Activated CD8-positive, alpha-beta T cell treated with anti-CD3 and anti-CD28 coated beads, Interleukin-2, amount 10 ng/mL, durations not matched to agents 7 days and 5 days (primary cell): ENCODE results near the gene ACOXL. TPM values are rescaled to one million over a fixed set of nuclear protein-coding genes. Genes with fewer than 3 reads are reported as not detected.

Source experiments
- ATAC-seq: fragments of 150-1000 bp; cut with Tn5 transposase; one replicate; pipeline ENCODE4 v1.10.0; 2021; ENCODE audit warnings: moderate library complexity
- CTCF ChIA-PET: fragments of 350-600 bp; sonication (Branson Sonifier 250); formaldehyde crosslinking; loops from one replicate; lab custom pipeline; 2021; ENCODE audit warnings: antibody characterized with exemption; lab: Charles Lee
- POLR2A ChIA-PET: fragments of 350-600 bp; sonication (Branson Sonifier 250); formaldehyde crosslinking; loops from one replicate; lab custom pipeline; 2021; ENCODE audit warnings: antibody characterized with exemption; lab: Charles Lee
- DNase-seq: peaks from one replicate; pipeline ENCODE4 v3.0.0-alpha.2; 2020
- H3K27ac Mint-ChIP-seq: one replicate; pipeline ENCODE4 v1.8.0; 2021; ENCODE audit warnings: mild to moderate bottlenecking, mixed read lengths
- H3K27me3 Mint-ChIP-seq: one replicate; pipeline ENCODE4 v1.8.0; 2021; ENCODE audit warnings: low read depth, mixed read lengths
- H3K36me3 Mint-ChIP-seq: one replicate; pipeline ENCODE4 v1.8.0; 2021; ENCODE audit warnings: low read depth, mixed read lengths
- H3K4me1 Mint-ChIP-seq: one replicate; pipeline ENCODE4 v1.8.0; 2021; ENCODE audit warnings: low read depth, mixed read lengths
- H3K4me3 Mint-ChIP-seq: one replicate; pipeline ENCODE4 v1.8.0; 2021; ENCODE audit warnings: mild to moderate bottlenecking, mixed read lengths
- H3K9me3 Mint-ChIP-seq: one replicate; pipeline ENCODE4 v1.8.0; 2022; ENCODE audit warnings: mixed read lengths; ENCODE audit not compliant: insufficient read depth
- total RNA-seq, 2 experiments: library from RNA; stranded (reverse); gene quantifications; one replicate each; pipeline ENCODE4 v1.2.3, GENCODE V29; 2021

The ACOXL gene
- total RNA-seq, 2 experiments from 2014 or later, result not detected

DNA sequence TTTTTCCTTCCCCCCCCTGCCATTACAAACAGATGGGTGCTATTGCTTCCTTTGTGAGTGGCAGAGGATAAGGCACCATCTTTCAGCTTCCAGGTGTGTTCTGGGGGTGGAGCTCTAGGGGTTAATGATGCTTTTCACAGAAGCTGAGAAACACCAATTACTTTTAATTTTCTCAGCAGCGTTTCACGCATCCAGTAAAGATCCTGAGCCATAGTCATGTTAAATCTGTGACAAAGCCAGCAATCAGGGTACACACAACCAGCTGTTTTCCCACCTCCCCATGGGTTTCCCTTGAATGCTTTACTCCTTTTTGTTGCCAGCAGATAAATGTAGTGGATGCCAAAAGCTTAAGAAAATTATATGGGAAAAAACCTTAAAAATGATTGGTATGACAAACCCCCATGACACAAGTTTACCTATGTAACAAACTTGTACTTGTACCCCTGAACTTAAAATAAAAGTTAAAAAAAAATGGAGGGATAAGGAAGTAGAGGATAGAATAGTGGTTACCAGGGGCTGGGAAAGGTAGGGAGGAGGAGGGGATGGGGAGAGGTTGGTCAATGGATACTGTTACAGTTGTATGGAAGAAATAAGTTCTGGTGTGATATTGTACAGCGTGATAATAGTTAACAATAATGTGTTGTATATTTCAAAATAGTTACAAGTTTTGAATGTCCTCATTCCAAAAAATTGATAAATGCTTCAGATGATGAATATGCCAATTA, 70.0 kb downstream of the ACOXL start:
- Mint-ChIP-seq H3K36me3 (no peaks in the 10 kb centered on the region), H3K4me1 (peaks cover 13% of the 10 kb centered on the region), H3K27ac (no peak overlapping the region), H3K4me3 (no peak overlapping the region), H3K9me3 (no peaks in the 10 kb centered on the region), H3K27me3 (peaks cover 40% of the 10 kb centered on the region)
- no peak for DNase-seq
- ChIA-PET CTCF (no interaction called here), POLR2A (no interaction called here)
- no peak for ATAC-seq

DNA sequence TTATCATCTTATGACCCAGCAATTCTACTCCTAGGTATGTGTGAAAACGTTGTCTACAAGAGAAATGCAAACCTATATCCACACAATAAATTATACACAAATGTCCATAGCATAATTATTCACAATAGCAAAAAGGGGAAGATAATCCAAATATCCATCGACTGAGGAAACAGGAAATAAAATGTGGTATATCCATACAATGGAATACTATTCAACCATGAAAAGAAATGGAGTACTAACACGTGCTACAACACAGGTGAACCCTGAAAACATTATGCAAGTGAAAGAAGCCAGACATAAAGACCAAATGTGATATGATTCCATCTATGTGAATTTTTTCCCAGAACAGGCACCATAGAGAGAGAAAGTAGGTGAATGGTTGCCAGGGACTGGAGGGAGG, 72.1 kb downstream of the ACOXL start:
- Mint-ChIP-seq H3K27ac (no peak overlapping the region), H3K4me1 (peaks cover 13% of the 10 kb centered on the region), H3K27me3 (peaks cover 35% of the 10 kb centered on the region), H3K36me3 (no peaks in the 10 kb centered on the region), H3K4me3 (no peak overlapping the region), H3K9me3 (no peaks in the 10 kb centered on the region)
- CTCF ChIA-PET, result no interaction called here
- DNase-seq, result no peak
- POLR2A ChIA-PET, result no interaction called here
- ATAC-seq, result no peak

DNA sequence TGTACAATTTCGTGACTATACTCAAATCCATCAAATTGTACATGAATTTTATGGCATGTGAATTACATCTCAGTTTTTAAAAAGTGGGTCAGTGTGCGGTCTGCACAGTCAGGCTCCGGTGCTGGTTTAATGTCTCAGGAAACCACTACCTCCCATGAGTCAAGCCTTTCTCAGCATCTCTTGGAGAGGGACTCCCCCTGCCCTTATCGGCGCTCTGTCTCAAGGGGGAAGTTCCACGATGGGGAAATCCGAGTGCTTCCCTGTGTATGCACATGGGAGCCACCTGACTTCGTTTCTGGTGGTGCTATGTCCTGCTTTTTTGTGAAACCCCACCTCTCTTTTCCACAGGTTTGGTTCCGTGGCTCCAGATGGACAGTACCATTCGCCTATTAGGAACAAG, 72.5 kb downstream of the ACOXL start:
- H3K36me3 Mint-ChIP-seq, result no peaks in the 10 kb centered on the region
- DNase-seq, result peak; percentile 46
- ChIA-PET CTCF (no interaction called here), POLR2A (no interaction called here)
- H3K27me3 Mint-ChIP-seq, result peaks cover 33% of the 10 kb centered on the region
- no peak overlapping the region for H3K4me3 Mint-ChIP-seq
- no peaks in the 10 kb centered on the region for H3K9me3 Mint-ChIP-seq
- H3K27ac Mint-ChIP-seq, result no peak overlapping the region
- peak; percentile 61 for ATAC-seq
- peaks cover 13% of the 10 kb centered on the region for H3K4me1 Mint-ChIP-seq

DNA sequence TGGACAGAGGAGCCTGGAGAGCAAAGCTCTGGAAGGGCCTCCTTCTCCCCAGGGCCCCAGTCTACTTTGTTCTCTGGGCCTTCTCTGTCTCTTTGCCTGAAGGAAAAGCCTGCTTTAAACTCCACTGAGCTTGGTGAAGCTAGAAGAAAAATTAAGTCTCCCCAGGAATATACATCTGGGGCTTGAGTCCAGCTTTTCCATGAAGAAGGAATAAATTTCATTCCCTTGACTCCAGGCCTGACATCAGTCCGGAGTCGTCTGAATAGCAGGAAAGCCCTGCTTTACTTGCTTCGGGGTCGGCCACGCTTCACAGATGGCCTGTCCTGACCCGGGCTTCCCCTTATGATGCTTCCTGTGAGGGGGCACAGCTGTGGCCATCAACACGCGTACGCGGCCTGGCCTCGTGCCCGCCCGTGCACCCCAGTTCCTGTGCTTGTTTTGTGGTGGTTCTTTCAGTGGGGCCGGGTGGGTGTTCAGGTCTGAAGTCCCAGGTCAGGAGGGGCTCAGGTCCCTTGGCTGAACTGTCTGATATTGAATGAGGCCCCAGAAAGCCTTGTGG, 73.6 kb downstream of the ACOXL start:
- CTCF ChIA-PET, result no interaction called here

DNA sequence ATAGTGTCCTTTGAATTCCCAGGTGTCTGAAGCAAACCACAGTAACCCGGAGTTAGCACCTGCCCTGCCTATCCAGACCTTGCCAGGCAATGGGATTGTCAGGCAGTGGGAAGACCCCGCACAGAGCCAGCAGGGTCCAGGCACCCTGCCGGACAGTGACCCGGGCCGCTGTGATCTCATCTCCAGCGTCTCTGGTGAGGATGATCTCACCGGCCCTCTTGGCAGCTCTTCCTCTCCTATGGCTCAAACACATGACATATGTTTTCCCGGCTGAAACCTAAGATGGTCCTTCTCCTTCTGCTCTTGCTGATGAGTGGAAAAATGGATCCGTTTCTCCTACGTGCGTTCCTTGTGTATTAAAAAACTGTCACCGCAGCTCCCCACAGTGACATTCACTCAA, 75.1 kb downstream of the ACOXL start:
- DNase-seq, result no peak
- H3K27me3 Mint-ChIP-seq, result peaks cover 20% of the 10 kb centered on the region
- no peak overlapping the region for H3K27ac Mint-ChIP-seq
- ATAC-seq, result no peak
- peaks cover 16% of the 10 kb centered on the region for H3K4me1 Mint-ChIP-seq
- no peaks in the 10 kb centered on the region for H3K9me3 Mint-ChIP-seq
- H3K4me3 Mint-ChIP-seq, result no peak overlapping the region
- CTCF ChIA-PET, result no interaction called here
- H3K36me3 Mint-ChIP-seq, result no peaks in the 10 kb centered on the region
- POLR2A ChIA-PET, result no interaction called here

More for the DNA sequence above, 73.6 kb downstream of the ACOXL start:
- H3K4me3 Mint-ChIP-seq, result no peak overlapping the region
- H3K27me3 Mint-ChIP-seq, result peaks cover 30% of the 10 kb centered on the region
- H3K36me3 Mint-ChIP-seq, result no peaks in the 10 kb centered on the region
- DNase-seq (no peak), ATAC-seq (no peak)
- H3K9me3 Mint-ChIP-seq, result no peaks in the 10 kb centered on the region
- H3K27ac Mint-ChIP-seq, result no peak overlapping the region
- POLR2A ChIA-PET, result no interaction called here
- H3K4me1 Mint-ChIP-seq, result peaks cover 13% of the 10 kb centered on the region

DNA sequence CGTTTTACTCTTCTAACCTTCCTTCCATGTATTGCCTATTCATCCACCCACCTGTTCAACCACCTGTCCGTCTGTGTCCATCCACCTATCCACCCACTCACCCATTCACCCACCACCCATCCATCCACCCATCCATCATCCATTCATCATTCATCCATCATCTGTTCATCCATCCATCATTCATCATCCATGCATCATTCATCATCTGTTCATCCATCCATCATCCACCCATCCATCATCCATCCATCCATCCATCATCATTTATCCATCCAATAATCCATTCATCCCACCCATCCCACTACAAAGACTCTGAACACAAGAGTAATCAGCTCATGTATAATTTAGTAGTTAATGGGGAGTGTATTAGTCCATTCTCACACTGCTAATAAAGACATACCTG, 78.0 kb downstream of the ACOXL start:
- Mint-ChIP-seq H3K9me3 (no peaks in the 10 kb centered on the region), H3K27ac (no peak overlapping the region), H3K27me3 (no peaks in the 10 kb centered on the region), H3K4me1 (peaks cover 4% of the 10 kb centered on the region), H3K36me3 (no peaks in the 10 kb centered on the region), H3K4me3 (no peak overlapping the region)
- CTCF ChIA-PET, result no interaction called here
- ATAC-seq, result no peak
- POLR2A ChIA-PET, result no interaction called here
- no peak for DNase-seq

DNA sequence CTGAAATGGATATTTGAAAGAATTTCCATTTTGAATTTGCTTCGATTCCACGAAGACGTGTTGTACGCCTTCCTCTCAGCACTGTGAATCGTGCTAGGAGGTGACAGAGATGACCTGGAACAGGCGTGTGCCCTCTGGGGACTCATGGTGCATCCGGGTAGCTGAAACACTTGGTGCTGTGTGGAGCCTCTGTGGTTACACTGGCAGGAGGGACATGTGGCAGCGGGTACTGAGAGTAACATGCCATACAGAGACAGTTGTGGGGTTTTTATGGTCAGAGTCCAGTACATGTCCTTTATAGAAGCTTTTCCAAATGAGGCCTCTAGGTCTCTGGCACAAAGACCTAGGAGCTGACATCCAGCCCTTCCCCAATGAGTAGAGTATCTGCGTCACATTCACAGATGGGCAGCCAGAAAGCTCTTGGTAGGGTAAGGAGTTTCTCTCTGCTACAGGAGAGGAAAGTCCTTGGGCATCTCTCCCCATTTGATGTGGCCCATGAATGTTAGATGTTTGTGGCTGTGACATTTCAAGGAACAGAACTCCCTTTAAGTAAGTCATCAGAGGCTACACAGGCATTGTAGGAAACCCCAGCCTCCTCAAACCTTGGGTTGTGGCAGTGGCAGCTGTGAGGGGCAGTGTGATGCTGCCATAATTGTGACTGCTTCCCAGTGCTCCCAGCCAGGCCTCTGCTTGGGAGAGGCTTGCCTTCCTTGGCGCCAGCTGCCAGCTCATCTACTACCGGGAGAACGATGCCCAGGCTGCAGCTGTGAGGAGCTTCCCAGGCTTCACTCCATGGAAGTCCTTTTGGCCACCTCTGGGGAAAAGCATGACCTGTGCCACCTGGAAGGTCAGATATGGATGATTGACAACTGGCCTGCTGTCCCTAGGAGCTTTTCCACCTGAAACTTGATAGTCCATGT, 80.6 kb downstream of the ACOXL start:
- Mint-ChIP-seq H3K4me3 (no peak overlapping the region), H3K27me3 (peaks cover 5% of the 10 kb centered on the region), H3K36me3 (no peaks in the 10 kb centered on the region), H3K9me3 (no peaks in the 10 kb centered on the region), H3K4me1 (peaks cover 2% of the 10 kb centered on the region), H3K27ac (no peak overlapping the region)
- ATAC-seq (no peak), DNase-seq (no peak)
- CTCF ChIA-PET, result interaction anchor here (0.9 to 3.6 kb wide), 29 partner anchors 9 to 385 kb away, joined by 3 to 48 read pairs (median 5); no protein-coding TSS in a partner anchor
- POLR2A ChIA-PET, result interaction anchor here (0.6 to 1.2 kb wide), 2 partner anchors 10 to 64 kb away, joined by 3 read pairs; no protein-coding TSS in a partner anchor

DNA sequence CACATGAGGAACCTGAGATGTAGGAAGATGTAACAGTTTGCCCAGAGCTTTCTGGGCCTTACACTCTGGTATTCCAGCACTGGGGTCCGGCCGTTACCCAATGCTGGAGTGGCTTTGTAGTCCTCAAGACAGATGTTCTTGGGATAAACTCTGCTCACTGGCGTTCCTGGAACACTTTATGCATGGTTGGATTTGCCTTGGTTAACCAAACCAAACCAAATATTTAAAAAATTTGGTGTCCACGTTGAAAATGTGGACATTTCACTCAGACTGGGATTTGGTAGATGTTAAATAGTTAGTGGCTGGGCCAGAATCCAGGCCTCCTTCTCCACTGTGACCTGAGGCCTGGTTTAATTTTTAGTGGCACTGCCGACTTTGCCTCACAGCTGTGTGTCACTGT, 81.5 kb downstream of the ACOXL start:
- Mint-ChIP-seq H3K4me1 (peaks cover 2% of the 10 kb centered on the region), H3K4me3 (no peak overlapping the region), H3K9me3 (no peaks in the 10 kb centered on the region), H3K36me3 (no peaks in the 10 kb centered on the region), H3K27ac (no peak overlapping the region), H3K27me3 (peaks cover 5% of the 10 kb centered on the region)
- CTCF ChIA-PET, result interaction anchor here (1.3 to 3.6 kb wide), 8 partner anchors 9 to 303 kb away, joined by 3 to 48 read pairs (median 14); no protein-coding TSS in a partner anchor
- DNase-seq (no peak), ATAC-seq (no peak)
- POLR2A ChIA-PET, result interaction anchor here (0.6 to 1.2 kb wide), 2 partner anchors 9 to 65 kb away, joined by 3 read pairs; no protein-coding TSS in a partner anchor

DNA sequence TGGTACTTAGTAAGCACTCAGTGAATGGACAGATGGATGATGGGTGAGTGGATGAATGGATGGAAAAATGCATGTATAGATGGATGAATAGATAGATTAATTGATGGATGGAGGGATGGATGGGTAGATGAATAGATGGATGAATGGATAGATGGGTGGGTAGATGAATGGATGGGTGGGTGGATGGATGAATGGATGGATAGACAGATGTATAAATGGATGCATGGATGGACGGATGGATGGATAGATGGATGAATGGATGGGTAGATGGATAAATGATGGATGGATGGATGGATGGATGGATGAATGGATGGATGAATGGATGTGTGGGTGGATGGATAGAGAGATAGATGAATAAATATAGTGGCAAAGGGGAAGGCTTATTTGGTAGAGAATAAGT, 83.6 kb downstream of the ACOXL start:
- Mint-ChIP-seq H3K9me3 (no peaks in the 10 kb centered on the region), H3K36me3 (no peaks in the 10 kb centered on the region), H3K27me3 (peaks cover 19% of the 10 kb centered on the region), H3K4me3 (no peak overlapping the region), H3K4me1 (peaks cover 10% of the 10 kb centered on the region), H3K27ac (no peak overlapping the region)
- CTCF ChIA-PET, result interaction anchor here (1.7 kb wide), 1 partner anchor 37 kb away, joined by 4 read pairs; no protein-coding TSS in a partner anchor
- POLR2A ChIA-PET, result no interaction called here
- ATAC-seq, result no peak
- no peak for DNase-seq

DNA sequence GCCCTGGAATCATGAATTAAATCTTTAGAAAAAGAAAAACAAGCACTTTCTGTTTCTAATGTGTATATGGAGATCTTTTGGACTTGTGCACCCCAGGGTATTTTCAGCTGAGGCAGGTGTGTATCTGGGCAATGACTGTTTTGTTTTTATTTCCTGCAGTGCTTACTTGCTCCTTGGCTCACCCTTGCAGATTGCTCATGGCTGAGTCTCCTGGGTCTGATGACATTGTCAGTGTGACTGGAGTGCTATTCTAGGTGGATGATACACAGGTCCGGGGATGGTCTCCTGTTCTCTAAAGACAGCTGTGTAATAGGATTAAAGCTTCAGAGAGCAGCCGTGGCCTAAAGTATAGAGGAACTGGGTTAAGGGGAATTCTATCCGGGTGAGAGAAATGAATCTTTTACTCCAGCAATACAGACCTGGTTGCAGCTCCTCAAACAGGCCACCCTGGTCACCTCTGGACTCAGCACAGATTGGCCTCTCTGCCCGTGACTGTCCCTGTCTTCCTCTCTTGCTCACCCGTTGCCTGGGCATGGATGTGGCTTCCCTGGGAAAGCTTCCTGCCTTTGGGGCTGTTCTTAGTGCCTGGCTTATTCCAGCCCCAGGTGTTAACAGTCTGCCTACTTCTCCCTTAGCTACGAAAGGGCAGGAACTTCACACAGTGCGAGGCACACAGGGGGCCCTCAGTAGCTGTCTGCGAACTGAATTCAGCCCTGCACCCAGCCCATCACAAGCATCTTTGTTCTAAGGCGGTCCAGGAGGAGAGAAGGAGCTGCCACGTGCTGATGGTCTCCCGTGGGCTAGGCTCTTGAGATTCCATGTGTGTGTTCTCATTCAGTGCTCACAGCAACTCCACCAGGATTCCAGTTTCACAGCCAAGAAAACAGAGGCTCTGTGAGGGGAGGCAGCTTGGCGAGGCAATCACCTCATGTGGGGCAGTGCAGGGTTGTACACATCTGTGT, 84.3 kb downstream of the ACOXL start:
- no peaks in the 10 kb centered on the region for H3K9me3 Mint-ChIP-seq
- DNase-seq (no peak), ATAC-seq (no peak)
- H3K4me3 Mint-ChIP-seq, result no peak overlapping the region
- H3K27me3 Mint-ChIP-seq, result peaks cover 20% of the 10 kb centered on the region
- POLR2A ChIA-PET, result no interaction called here
- no peak overlapping the region for H3K27ac Mint-ChIP-seq
- no peaks in the 10 kb centered on the region for H3K36me3 Mint-ChIP-seq
- peaks cover 10% of the 10 kb centered on the region for H3K4me1 Mint-ChIP-seq
- CTCF ChIA-PET, result interaction anchor here (1.2 to 1.7 kb wide), 2 partner anchors 37 to 69 kb away, joined by 3 to 4 read pairs; no protein-coding TSS in a partner anchor
